MCF 10A (cell line): ENCODE results near the gene ELOVL5. TPM values are rescaled to one million over a fixed set of nuclear protein-coding genes. Genes with fewer than 3 reads are reported as not detected.
A peak's percentile ranks its signal among the peaks of the same experiment; 100 is the strongest.

Source experiments
- BruUV-seq: library from RNA; stranded (reverse); fragments of 400-500 nt; replicated peaks from 2 replicates; lab custom pipeline; 2021; lab: Mats Ljungman, UMichigan
- CTCF ChIA-PET: fragments of 300-600 bp; sonication (Branson Sonifier 250); formaldehyde crosslinking; extraction: SDS; loops from one replicate; lab custom pipeline; 2021; ENCODE audit warnings: antibody characterized with exemption, inconsistent platforms; lab: Yijun Ruan, JAX
- POLR2A ChIA-PET: fragments of 300-600, 350-650 bp; sonication (Branson Sonifier 250); formaldehyde crosslinking; extraction: SDS; loops from one replicate; lab custom pipeline; 2020; ENCODE audit warnings: antibody characterized with exemption, inconsistent platforms; lab: Yijun Ruan, JAX
- DNase-seq: peaks from one replicate; pipeline ENCODE4 v3.0.0-alpha.2; 2018; ENCODE audit not compliant: unreplicated experiment
- H3K27ac Mint-ChIP-seq: one replicate; pipeline ENCODE4 v1.8.0; 2022; ENCODE audit warnings: mild to moderate bottlenecking, low read depth, mixed read lengths; ENCODE audit not compliant: unreplicated experiment
- H3K27me3 Mint-ChIP-seq: one replicate; pipeline ENCODE4 v1.8.0; 2022; ENCODE audit warnings: mixed read lengths; ENCODE audit not compliant: insufficient read depth, unreplicated experiment
- H3K36me3 Mint-ChIP-seq: one replicate; pipeline ENCODE4 v1.8.0; 2022; ENCODE audit warnings: mild to moderate bottlenecking, moderate library complexity, mixed read lengths; ENCODE audit not compliant: insufficient read depth, unreplicated experiment
- H3K4me1 Mint-ChIP-seq: one replicate; pipeline ENCODE4 v1.8.0; 2022; ENCODE audit warnings: mixed read lengths; ENCODE audit not compliant: insufficient read depth, unreplicated experiment
- H3K4me3 Mint-ChIP-seq: one replicate; pipeline ENCODE4 v1.8.0; 2022; ENCODE audit warnings: mild to moderate bottlenecking, moderate library complexity, mixed read lengths; ENCODE audit not compliant: unreplicated experiment
- H3K9me3 Mint-ChIP-seq: one replicate; pipeline ENCODE4 v1.8.0; 2022; ENCODE audit warnings: mixed read lengths; ENCODE audit not compliant: unreplicated experiment
- intact Hi-C: fragments of 100-400 bp; cut with micrococcal nuclease; formaldehyde crosslinking; loops from 2 replicates; pipeline ENCODE4 v1.14.1; 2022
- total RNA-seq: library from RNA; stranded (reverse); gene quantifications from 2 replicates; pipeline ENCODE4 v1.2.3, GENCODE V29; 2022
- TF ChIP-seq, protein P1 (sequence below): fragments of 200-600 bp; IDR thresholded peaks from one replicate; pipeline ENCODE4 v1.8.0; 2022; ENCODE audit warnings: antibody characterized with exemption, mild to moderate bottlenecking; ENCODE audit not compliant: unreplicated experiment

ELOVL5 gene
- total RNA-seq, 1 experiment from 2014 or later: 58.3 TPM

DNA sequence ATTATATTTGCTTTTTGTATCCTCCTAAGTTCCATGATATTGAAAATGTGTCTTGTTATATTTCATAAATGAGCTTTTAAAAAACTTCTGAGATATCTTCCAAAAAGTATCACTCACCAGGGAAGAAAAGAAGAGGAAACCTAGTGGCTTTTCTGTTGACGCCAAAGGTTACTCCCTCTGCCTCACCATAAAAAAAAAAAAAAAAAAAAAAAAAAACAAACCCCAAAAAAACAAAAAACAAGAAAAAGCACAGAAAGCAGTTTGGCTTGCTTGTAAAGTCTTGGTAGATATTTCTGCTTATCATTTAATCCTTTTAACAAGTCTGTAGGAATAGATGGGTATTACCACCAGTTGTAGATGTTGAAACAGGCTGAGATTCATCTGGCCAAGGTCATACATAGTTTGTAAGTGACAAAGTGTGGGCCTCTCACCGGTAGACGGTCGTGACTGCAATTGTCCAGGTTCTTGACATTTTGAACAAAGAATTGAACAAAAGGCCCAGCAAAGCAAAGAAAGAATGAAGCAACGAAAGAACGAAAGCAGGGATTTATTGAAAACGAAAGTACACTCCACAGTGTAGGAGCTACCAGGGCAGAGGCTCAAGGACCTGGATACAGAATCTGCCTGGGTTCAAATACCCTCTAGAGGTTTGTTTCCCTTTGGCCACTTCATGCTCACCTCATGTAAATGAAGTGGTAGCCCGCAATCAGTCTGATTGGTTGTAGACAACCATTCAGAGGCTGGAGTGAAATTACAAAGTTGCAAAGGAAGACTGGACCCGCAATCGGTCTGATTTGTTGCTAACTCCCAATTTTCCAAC lies 11.6 kb upstream of the ELOVL5 start:
- intact Hi-C loops: no loop called here
- peaks cover 37% of the 10 kb centered on the region for H3K4me1 Mint-ChIP-seq
- BruUV-seq: no TSS peak
- peak overlapping the region; percentile 77 for H3K4me3 Mint-ChIP-seq
- DNase-seq: no peak
- TF ChIP-seq, protein P1, sequence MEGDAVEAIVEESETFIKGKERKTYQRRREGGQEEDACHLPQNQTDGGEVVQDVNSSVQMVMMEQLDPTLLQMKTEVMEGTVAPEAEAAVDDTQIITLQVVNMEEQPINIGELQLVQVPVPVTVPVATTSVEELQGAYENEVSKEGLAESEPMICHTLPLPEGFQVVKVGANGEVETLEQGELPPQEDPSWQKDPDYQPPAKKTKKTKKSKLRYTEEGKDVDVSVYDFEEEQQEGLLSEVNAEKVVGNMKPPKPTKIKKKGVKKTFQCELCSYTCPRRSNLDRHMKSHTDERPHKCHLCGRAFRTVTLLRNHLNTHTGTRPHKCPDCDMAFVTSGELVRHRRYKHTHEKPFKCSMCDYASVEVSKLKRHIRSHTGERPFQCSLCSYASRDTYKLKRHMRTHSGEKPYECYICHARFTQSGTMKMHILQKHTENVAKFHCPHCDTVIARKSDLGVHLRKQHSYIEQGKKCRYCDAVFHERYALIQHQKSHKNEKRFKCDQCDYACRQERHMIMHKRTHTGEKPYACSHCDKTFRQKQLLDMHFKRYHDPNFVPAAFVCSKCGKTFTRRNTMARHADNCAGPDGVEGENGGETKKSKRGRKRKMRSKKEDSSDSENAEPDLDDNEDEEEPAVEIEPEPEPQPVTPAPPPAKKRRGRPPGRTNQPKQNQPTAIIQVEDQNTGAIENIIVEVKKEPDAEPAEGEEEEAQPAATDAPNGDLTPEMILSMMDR: no peak
- H3K27ac Mint-ChIP-seq: peak overlapping the region; percentile 91
- ChIA-PET CTCF (interaction anchor here (0.6 to 1.4 kb wide), 4 partner anchors 12 to 123 kb away, joined by 3 to 4 read pairs (median 3); no protein-coding TSS in a partner anchor), POLR2A (interaction anchor here (0.5 to 2.3 kb wide), 13 partner anchors 12 to 296 kb away, joined by 3 to 28 read pairs (median 4); partner anchors contain the start of gene ELOVL5)
- no peaks in the 10 kb centered on the region for H3K9me3 Mint-ChIP-seq
- H3K27me3 Mint-ChIP-seq: no peaks in the 10 kb centered on the region
- no peaks in the 10 kb centered on the region for H3K36me3 Mint-ChIP-seq

DNA sequence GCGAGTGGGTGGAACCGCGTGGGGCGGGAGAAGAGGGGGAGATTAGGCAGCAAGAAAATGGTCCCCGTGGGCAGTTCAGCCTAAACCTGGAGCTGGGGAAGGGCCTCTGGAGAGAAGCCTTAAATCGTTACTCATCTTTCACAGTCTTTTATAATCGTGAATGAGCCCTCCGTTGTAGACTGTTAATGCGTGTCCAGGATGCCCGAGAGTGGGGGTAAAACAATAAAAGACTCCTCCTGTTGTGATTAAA lies 11.0 kb upstream of the ELOVL5 start:
- Mint-ChIP-seq H3K36me3 (no peaks in the 10 kb centered on the region), H3K9me3 (no peaks in the 10 kb centered on the region), H3K27ac (peak overlapping the region; percentile 91), H3K27me3 (no peaks in the 10 kb centered on the region), H3K4me3 (peak overlapping the region; percentile 77), H3K4me1 (peaks cover 37% of the 10 kb centered on the region)
- TSS peak; percentile 88 for BruUV-seq
- ChIA-PET CTCF (interaction anchor here (0.5 to 1.4 kb wide), 5 partner anchors 12 to 292 kb away, joined by 3 to 4 read pairs (median 3); no protein-coding TSS in a partner anchor), POLR2A (interaction anchor here (0.6 to 2.3 kb wide), 13 partner anchors 9 to 137 kb away, joined by 3 to 28 read pairs (median 4); partner anchors contain the start of gene ELOVL5)
- no peak for DNase-seq
- intact Hi-C loops: loop anchor here (1.0 kb wide), 1 partner anchor 33 kb away; no protein-coding TSS in a partner anchor
- TF ChIP-seq, protein P1: no peak

DNA sequence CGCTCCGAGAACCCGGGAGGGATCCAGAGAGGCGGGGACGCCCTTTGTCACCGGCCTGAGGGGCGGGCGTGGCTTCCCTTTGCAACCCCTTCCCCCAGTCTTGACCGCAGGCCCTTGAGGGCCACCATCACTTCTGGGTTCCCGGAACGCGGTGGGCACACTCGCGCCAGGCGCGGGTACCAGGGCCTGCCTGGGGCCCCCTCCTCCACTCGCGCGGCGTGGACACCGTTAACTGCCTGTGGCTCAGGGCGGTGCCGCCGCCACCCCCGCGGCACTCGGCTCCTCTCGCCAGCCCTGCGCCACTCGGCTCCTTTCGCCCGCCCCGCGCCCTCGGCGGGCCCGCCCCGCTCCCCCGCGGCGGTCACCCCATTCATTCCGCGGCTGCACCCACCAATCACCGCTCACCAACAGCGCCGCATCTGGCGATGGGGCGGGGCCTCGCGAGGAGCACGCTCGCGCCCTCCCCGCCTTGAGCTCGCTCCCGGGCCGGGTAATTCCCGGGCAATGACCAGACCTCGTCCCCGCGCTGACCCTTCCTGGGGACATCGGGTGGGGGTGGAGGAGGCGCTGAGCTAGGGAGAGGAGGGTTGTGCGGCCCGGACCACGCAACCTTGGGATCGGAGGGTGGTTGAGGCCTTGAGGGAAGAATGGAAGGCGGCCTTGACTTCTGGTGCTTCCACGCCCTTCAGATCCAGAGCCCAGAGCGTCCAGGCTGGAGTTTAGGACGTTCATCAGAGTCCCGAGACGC lies 10.5 kb upstream of the ELOVL5 start:
- peak; percentile 95 for DNase-seq
- Mint-ChIP-seq H3K9me3 (no peaks in the 10 kb centered on the region), H3K27me3 (no peaks in the 10 kb centered on the region), H3K4me3 (peak overlapping the region; percentile 77), H3K36me3 (no peaks in the 10 kb centered on the region), H3K27ac (peak overlapping the region; percentile 91), H3K4me1 (peaks cover 37% of the 10 kb centered on the region)
- intact Hi-C loops: loop anchor here (1.0 kb wide), 1 partner anchor 33 kb away; no protein-coding TSS in a partner anchor
- ChIA-PET CTCF (interaction anchor here (0.5 to 1.4 kb wide), 4 partner anchors 13 to 292 kb away, joined by 3 to 4 read pairs (median 3); no protein-coding TSS in a partner anchor), POLR2A (interaction anchor here (0.6 to 2.3 kb wide), 11 partner anchors 9 to 190 kb away, joined by 3 to 28 read pairs (median 4); partner anchors contain the start of gene ELOVL5)
- TF ChIP-seq, protein P1: no peak
- no TSS peak for BruUV-seq
